Peyer's patch (tissue), 4 donors: Measurements from ENCODE around the gene GMEB2.

Source experiments
- CTCF ChIP-seq, 6 experiments: fragments of 450-650 bp in 4 of 6; fragments of 200-600 bp in 2 of 6; sonication (generic) in 1 of 6; IDR thresholded peaks; one replicate each; pipeline ENCODE4 v1.5.1; 2017 to 2019; ENCODE audit warnings: antibody characterized with exemption in 6 of 6, mild to moderate bottlenecking in 3 of 6, moderate library complexity in 1 of 6
- POLR2A ChIP-seq, 2 donors: fragments of 450-650 bp; IDR thresholded peaks; one replicate each; pipeline ENCODE4 v1.5.1; 2017; ENCODE audit warnings: antibody characterized with exemption in 2 of 2, mild to moderate bottlenecking in 2 of 2, moderate library complexity in 2 of 2

DNA sequence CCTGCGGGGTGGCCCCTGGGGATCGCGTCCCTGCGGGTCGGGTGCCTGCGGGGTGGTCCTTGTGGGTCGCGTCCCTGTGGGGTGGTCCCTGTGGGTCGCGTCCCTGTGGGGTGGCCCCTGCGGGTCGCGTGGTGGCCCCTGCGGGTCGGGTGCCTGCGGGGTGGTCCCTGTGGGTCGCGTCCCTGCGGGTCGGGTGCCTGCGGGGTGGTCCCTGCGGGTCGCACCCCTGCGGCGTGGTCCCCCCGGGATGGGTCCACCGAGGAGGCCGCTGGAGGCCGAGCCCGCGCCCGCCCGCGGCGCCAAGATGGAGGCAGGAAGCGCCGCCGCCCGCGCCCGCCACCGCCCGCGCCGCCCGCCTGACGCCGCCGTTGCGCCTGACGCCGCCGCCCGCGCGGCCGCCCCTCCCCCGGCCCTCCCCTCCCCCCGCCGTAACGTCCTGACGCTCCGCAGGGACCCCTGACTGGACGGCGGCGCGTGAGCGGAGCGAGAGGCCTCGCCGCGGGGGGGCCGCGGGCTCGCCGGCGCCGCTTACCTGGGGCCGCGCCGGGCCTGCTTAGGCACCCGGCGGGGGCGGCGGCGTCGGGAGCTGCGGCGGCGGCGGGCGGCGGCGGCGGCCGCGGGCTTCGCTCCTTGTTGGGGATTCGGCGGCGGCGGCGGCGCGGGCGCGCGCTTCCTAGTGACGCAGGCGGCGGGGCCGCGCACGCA lies at the start of gene GMEB2:
- TF ChIP-seq CTCF (IDR thresholded peaks at IDR 0.05) (no peak), POLR2A (IDR thresholded peaks at IDR 0.05) (peak; percentile 34 to 64)
